OCI-M2 (cell line): ENCODE results near the gene STAT4.

ENCODE experiments used
- DNase-seq: peaks from one replicate; lab custom pipeline; 2025; ENCODE audit not compliant: unreplicated experiment; lab: John Stamatoyannopoulos, UW

STAT4 gene

DNA sequence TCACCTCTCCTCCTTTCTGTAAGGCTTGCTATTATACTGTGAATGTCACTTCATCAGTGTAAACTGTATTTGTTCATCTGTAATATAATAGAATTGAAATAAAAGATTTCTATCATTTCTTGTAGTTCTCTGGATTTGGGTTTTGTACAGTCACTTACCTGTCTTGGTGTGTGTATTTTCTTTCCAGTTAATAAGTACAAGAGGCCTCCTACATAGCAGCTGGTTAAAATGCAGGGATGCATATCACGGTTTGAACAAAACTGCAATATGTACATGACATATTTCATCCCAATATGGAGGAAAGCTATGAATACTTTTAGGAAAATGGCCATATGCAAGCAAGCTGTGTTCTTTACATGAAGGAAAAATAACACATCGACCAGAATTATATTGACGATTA, 131.4 kb downstream of the STAT4 start:
- DNase-seq: no peak

DNA sequence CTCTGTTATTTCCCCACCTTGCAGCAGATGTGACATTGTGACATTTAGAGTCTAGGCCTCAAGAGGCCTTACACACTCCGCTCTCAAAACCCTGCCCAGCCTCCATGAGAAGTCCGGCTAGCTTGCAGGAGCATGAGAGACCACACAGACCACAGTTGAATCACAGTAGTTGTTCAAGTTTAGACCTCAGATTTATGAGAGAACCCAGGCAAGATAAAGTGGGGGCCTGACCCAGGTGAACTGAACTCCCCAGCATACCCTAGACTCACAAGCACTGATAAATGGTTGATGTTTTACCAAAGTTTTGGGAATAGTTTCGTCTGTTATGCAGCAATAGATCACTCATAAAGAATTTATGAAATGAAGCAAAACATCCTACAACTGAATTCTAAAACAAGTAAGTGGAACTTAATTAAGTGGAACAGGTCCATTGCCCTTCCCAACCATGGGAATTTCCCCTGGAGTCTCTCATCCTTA, 132.1 kb downstream of the STAT4 start:
- DNase-seq: no peak

DNA sequence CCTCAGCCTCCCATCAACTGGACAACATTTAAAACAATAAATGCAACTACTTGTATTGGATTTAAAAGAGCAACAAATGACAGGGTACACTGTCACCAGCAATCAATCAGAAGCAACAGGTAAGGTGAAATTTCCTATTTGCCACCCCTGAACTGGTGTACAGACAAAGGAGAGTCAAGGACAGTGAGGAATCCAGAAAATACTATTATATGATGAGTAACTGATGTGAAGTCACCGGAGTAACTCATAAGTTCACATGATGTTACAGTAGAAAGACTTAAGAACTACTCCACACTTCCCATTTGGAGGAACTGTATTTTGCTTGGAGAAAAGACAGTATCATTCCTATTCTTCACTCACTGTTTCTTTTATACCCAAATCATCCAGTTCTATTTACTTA, 132.7 kb downstream of the STAT4 start:
- DNase-seq: no peak

DNA sequence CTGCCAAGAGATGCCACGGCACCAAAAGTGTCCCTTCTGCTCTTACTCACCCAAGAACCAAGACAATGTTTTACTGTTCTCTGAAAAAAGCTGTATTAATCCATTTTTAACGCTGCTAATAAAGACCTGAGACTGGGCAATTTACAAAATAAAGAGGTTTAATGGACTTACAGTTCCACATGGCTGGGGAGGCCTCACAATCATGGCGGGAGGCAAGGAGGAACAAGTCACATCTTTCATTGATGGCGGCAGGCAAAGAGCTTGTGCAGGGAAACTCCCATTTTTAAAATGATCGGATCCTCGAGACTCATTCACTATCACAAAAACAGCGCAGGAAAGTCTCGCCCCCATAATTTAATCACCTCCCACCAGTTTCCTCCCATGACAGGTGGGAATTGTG, 135.0 kb downstream of the STAT4 start:
- no peak for DNase-seq

DNA sequence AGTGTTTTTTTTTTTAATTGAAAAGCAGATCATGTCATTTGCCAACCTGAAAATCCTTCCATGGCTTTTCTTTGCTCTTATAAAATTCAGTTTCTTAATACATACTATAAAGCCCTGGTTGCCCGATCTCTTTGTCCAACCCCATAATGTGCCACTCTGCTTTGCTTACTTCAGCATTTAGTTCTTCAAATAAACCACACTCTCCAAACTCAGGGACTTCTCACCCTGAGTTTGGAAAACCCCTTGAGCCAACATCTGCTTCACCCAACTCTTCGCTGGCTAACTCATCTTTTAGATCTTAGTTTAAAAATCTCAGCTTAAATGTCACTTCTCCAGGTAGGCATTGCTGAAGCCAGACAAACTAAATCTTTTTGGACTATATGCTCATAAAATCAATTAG, 135.6 kb downstream of the STAT4 start:
- DNase-seq: no peak

DNA sequence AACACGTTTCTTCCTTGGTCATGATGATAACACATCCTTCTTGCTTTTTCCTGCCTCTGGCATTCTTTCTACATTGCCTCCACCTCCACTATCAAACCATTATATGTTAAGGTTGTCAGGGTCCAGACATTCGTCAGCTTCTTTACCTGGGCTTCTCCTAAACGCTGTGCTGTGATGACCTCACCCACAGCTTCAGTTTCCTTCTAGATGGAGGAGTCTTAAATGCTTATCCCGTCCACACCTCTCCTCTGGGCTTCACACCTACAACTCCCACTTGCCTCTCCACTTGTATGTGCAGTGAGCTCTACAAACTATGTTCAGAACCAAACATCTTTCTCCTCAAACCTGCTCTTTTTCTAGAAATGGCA, 136.2 kb downstream of the STAT4 start:
- DNase-seq: no peak

DNA sequence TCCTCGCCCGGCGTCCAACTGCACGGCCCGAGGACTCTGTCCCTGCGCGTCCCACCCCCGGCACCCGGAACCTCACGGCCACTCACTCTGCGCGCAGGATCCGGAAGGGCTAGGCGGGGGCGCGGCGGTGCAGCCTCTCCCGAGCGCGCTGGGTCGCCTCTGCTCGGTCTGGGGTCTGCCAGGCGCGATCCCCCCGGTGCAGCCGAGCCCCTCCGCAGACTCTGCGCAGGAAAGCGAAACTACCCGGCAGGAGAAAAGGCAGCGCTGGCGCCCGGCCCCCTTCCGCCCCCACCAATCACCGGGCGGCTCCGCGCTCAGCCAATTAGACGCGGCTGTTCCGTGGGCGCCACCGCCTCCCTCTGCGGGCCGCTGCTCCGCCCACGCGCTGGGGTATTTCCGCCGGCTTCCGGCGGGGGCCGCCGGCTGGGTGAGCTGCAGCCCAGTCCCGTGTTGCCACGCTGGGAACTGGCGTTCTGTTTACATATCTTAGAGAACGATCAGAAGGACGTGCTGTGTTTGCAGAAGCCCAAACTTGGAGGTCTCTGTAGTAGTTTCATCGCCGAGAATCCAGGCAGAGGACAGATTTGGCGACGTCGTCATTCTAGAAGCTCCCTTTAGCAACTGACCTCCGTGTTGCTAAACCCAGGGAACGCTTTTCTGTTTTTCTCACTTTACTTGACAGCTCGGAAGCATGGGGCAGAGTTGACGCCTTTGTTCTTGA, 136.7 kb downstream of the STAT4 start, which contains the start of gene STAT1:
TSS of gene STAT1 (minus strand) at position 240 of the 721 bp plus-strand sequence. CDS start 4,168 bp downstream, outside the sequence.
- DNase-seq: peak; percentile 47

DNA sequence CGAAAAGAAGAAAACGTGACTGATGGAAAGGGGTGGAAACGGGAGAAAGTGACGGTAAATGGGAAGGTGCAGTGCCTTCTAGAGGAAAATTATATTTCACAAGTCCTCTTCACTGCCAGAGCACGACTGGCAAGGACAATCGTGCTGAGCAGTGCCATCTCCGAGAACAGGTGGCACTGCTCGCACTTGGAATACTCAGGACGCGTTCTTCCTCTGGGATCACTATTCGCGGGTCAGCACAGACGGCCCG, 137.2 kb downstream of the STAT4 start:
- DNase-seq: no peak

DNA sequence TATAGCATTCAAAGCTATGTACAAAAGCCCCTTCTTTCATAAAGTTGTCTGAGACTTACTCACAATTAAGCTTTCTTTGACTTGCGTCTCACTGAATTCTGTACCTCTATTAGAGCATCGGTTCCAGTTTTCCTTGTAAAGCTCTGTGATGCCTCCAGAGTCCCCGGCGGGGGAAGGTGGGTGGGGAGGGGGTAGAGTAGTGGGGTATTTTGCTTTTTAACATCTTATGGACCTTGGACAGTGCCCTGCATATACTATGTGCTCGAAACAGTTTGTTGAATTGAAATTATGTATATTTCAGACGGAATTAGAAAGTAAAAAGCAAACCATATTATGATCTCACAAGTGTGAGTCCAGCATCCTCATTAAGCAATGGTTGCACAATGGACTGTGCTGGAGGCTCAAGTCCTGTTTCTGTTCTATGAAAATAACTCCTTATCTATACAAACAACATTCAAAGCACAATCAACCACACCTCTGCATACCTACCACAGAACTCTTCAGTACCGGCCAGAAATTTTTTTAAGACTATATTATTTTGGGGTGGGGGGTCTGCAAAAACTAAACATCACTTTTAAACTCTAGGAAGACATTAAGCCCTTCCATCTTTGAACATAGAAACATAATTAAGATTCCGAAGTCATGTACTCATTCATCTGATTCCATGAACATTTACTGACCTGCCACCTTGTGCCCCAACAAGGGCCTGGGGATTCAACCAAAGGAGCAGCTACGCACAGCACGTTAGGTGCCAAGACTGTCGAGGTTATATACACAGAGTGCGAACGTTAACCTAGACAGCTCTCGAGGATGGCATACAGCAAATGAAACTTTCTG, 137.7 kb downstream of the STAT4 start:
- DNase-seq: no peak

DNA sequence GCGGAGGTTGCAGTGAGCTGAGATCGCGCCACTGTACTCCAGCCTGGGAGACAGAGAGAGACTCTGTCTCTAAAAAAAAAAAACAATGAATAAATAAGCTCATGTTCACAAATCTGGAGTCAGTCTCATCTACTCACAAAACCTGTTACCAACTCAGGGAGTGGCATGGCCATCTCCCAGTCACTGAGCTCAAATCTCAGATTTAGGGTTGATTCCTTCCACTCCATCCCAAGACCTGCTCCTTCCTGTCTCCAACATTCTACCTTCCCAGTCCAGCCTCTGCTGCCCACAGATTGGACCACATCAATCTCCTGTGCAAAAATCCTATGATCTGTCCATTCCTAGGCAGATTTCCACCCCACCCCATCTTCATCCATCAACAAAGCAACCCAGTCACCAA, 138.4 kb downstream of the STAT4 start:
- no peak for DNase-seq

DNA sequence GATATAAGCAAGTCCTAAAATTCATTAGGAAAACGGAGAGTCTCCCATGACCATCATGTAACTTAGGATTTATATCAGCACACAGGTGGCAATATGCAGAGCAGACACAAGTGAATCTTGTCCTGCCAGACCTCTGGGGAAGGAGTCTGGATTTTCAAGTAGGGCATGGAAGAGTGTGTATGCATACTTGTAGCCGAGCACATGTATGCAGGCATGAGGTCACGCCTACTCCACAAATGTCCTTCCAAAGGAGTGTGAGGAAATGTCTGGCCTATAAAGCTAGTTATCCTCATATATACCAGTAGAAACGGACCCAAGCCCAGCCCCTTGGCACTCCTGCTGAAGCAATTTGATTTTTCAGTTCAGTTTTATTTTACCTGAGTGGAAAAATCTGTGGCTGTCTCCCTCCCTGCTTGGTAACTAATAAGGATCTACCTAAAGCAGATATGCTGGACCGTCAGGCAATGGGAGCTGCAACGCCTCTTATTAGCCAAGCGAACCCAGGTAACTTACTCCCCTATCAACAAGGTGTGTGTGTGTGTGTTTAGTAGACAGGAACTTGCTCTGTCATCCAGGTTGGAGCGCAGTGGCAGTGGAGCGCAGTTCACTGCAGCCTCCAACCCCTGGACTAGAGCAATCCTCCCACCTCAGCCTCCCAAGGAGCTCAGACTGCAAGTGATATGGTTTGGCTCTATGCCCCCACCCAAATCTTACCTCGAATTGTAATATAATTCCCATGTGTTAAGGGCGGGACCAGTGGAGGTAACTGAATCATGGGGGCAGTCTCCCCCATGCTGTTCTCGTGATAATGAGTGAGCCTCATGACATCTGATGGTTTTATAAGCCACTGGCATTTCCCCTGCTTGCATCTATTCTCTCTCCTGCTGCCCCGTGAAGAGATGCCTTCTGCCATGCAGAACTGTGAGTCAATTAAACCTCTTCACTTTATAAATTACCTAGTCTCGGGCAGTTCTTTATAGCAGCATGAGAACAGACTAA, 139.6 kb downstream of the STAT4 start:
- DNase-seq: no peak

DNA sequence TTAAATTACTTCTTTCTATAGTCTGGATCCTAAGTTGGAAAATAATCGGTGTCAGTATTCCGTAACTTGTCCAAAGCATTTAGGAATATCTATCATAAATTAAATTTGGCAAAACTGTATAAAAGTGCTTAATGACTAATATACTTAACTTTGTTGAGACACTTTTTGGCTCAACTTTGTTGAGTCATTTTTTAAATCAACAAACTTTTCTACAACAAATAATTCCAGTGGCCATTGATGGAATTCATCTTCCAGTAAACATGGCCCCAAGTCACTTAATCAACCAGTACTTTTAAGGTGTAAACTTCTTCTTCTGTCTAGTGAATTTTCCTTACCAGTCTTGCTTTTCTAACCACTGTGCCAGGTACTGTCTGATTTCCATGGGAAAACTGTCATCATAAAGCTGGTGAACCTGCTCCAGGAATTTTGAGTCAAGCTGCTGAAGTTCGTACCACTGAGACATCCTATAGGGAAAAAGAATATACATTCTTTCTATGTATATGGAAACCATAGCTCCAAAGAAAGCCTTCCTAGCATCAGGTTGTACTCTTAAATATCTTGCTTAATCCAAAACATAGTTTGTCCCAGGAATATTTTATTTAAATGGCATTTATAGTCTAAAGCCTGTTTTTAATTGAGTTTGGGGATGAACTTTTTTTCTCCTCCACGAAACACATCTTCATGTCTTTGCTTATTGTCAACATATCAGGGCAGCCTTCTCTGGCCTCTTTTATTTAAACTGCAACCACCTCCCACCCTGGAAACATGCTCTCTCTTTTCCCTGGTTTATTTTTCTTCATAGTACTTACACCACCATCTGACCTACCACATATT, 141.0 kb downstream of the STAT4 start:
- DNase-seq: no peak

DNA sequence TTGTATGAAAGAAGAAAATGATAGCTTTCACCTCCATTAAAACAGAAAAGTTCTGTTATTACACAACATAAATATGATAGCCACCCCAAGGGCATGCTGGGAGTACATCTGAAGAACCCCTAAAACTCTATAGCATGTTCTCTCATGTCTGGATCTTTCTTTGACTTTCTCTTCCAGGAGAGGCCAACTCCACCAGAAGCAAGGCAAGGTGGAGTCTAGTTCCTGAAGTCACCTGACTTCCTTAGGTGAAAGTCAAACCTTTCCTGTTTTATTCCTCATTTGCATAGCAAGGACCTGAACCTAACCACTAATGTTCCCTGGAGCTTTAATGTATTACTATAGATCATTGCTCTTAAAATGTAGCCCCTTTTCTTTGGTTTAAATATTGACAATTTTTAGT, 142.5 kb downstream of the STAT4 start:
- DNase-seq: no peak

DNA sequence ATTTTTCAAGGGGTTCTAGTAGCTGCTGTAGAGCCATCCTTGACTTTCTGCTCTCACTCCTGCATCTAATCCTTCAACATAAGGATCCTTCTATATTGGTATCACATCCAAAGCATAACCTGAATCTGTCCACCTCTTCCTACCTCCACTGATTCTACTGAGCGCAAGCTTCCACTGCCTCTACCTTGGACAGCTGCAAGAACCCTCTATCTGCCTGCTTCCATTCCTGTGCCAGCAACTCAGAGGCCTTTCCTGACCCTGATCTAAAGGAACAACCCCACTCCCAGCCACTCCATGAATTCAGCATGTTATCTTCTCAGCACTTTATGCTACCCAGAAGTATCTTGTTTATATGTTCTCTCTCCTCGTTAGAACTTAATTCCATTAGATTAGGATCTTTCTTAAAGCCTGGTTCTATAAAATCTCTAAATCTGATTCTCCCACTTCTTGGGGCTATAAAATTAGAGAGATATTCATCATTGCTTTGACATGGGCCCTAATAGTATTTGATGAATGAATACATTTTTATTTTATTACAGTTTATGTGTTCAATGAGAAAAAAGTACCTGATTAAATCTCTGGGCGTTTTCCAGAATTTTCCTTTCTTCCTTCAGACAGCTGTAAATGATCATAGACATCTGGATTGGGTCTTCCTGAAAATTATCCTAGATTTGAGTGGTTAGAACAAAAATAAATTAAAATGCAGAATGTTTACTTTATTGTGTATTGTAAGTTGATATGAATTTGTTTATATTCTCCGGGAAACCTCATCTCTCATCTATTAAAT, 143.6 kb downstream of the STAT4 start:
- no peak for DNase-seq

DNA sequence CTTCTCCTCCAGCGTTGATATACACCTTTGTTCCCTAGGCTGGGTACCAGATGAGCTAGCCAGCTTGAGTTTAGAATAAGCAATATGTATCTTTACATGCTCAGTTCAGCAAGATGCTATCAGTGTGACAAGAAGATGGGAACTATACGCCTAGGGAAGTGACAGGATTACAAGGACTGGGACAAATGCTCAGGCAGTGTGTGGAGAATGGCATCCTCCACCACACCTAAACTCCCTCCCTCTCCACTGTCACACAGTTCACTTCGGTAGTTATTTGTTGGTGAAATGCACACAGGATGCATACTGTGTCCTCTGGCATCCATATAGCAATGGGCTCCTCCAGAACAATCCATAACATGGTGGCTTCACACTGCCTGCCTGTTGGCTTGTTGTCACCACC, 144.5 kb downstream of the STAT4 start:
- no peak for DNase-seq

DNA sequence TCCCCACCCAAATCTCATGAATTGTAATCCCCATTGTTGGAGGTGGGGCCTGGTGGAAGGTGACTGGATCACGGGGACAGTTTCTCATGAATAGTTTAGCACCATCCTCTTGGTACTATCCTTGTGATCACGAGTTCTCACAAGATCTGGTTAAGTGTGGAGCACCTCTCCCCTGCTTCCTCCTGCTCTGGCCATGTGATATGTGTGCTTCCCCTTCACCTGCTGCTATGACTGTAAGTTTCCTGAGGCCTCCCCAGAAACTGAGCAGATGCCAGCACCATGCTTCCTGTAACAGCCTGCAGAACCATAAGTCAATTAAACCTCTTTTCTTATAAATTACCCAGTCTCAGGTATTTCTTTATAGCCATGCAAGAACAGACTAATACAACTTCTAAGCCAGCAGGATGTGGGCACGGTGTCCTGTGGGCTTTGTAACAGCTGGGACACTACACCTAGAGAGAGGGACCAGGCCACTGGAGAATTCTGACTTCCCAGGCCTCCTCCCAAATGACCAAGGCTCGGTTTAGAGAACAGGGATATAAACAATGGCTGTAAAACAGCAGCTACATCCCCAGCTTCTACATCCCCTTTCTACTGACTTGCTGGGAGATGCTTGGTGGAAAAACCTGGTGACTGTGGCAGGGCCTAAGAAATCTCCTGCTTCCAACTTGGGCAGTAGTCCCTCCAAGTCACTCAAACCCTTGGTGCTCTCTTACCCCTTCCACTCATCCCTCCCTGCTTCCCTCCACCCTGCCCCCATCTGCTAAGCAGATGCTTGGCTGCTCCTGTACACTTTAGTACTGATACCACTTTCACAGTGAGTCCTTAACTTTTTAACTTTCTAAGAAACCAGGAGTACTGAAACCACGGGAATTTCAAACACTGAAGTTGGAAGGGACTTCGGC, 147.1 kb downstream of the STAT4 start:
- no peak for DNase-seq

DNA sequence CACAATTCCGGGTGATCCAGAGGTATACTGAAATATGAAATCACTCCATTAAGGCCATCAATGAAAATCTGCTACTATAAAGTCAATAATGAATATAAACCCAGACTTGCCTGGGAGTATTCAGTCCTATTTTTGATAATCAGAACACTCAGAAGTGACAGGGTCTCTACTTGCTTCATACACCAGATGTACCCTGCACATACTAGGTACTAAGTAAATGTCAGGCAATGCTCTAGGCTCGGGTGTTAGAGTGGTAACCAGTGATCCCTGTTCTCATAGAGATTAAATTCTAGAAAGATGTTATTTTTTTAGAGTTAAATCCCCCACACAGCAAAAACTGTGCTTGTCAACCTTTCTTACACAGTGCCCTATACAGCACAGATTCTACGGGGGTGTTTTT, 149.2 kb downstream of the STAT4 start:
- no peak for DNase-seq

DNA sequence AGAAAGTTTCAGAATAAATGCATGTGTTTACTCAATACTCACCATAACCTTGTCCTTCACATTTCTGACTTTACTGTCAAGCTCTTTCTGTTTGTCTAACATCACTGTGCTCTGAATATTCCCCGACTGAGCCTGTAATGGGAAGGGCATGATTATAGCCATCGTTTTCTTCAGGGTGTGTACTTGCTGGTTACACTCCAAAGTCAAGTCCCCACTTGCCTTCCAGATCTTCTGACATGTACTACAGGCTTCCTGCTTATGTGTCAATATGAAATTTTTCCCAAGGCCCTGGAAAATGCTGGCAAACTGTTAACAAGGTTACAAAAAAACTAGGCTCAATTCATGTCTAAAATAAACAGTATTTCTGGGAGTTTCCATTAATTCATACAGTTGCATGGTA, 149.8 kb downstream of the STAT4 start:
- DNase-seq: no peak
